Adrenal gland (tissue), 12 donors: Measurements from ENCODE around the gene CHID1. TPM values are rescaled to one million over a fixed set of nuclear protein-coding genes. Genes with fewer than 3 reads are reported as not detected.

Experiments used
- DNase-seq, 7 donors: peaks; one replicate each; pipeline ENCODE4 v3.0.0-alpha.2; 2019 to 2020
- H3K27ac ChIP-seq, 5 donors: fragments of 200-600 bp; sonication (generic) in 4 of 5; 1 replicate in 3 of 5; 2 replicates in 2 of 5; pipeline versions ENCODE4 v1.5.1 to v1.8.0; 2016 to 2020; ENCODE audit warnings: mild to moderate bottlenecking in 1 of 5
- H3K27me3 ChIP-seq: fragments of 200-600 bp; 2 replicates; pipeline ENCODE4 v1.8.0; 2021
- H3K36me3 ChIP-seq, 2 donors: fragments of 200-600 bp; replicated peaks in 1 of 2; 1 replicate in 1 of 2; 2 replicates in 1 of 2; pipeline versions ENCODE4 v1.5.1 to v1.8.0; 2018 to 2022
- H3K4me1 ChIP-seq, 2 donors: fragments of 200-600 bp; replicated peaks in 1 of 2; 1 replicate in 1 of 2; 2 replicates in 1 of 2; pipeline versions ENCODE4 v1.5.1 to v1.8.0; 2018 to 2021
- H3K4me3 ChIP-seq, 4 donors: fragments of 200-600 bp; sonication (generic) in 3 of 4; one replicate each; pipeline ENCODE4 v1.5.1; 2016 to 2018
- H3K9me3 ChIP-seq, 3 donors: fragments of 200-600 bp; sonication (generic) in 1 of 3; replicated peaks in 1 of 3; 1 replicate in 2 of 3; 2 replicates in 1 of 3; pipeline versions ENCODE4 v1.5.1 to v1.8.0; 2016 to 2021
- CTCF ChIP-seq, 6 experiments: fragments of 450-650 bp in 4 of 6; fragments of 200-600 bp in 2 of 6; sonication (generic) in 1 of 6; IDR thresholded peaks; 1 replicate in 5 of 6; 2 replicates in 1 of 6; pipeline versions ENCODE4 v1.5.1 to v1.8.0; 2016 to 2021; ENCODE audit warnings: antibody characterized with exemption in 6 of 6, mild to moderate bottlenecking in 2 of 6, moderate library complexity in 1 of 6
- POLR2A ChIP-seq, 2 donors: fragments of 450-650 bp; IDR thresholded peaks; one replicate each; pipeline ENCODE4 v1.6.1; 2017; ENCODE audit warnings: antibody characterized with exemption in 2 of 2, mild to moderate bottlenecking in 2 of 2, moderate library complexity in 1 of 2
- WGBS, 4 donors: extraction: QIAGEN DNeasy Blood & Tissue Kit in 2 of 4; methylation state at CpG; one replicate each; pipeline versions ENCODE4 v1.1.5 to v1.1.7; 2013 to 2017; 5-methylcytosine and 5-hydroxymethylcytosine counted together
- intact Hi-C, 2 donors: fragments of 100-400 bp; cut with DNase I; formaldehyde crosslinking; loops; one replicate each; pipeline versions ENCODE4 v1.14.1 to v1.15.0; 2022 to 2023
- polyA plus RNA-seq, 3 donors: library from polyadenylated mRNA; stranded (reverse); fragments of 200-250 nt in 2 of 3; fragments of 350-450 nt in 1 of 3; fragmentation: Illumina TruSeq in 1 of 3; extraction: RNeasy Lipid Tissue Mini Kit (QIAGEN cat#74804) in 1 of 3; gene quantifications; one replicate each; pipeline ENCODE4 v1.2.3, GENCODE V29; 2013 to 2014
- total RNA-seq, 9 donors: library from RNA; depleted of rRNA in 4 of 9; stranded (reverse); fragments of >200 nt in 4 of 9; fragments of 120-200 nt in 1 of 9; fragmentation: NEBNext Ultra II Directional in 1 of 9; extraction: Animal tissue kit (Norgen Biotek cat#: 25700) in 1 of 9; gene quantifications; one replicate each; pipeline versions ENCODE4 v1.1.0 to v1.2.4, GENCODE V29; 2013 to 2023
- donor health status: healthy with polysubstance abuse.
- donor health status: Bipolar disorder and iron deficiency.
- donor health status: DM: yes; HTN: yes; CAD: no.
- donor health status: DM: no; HTN: no; CAD: no.
- donor health status: DM: no; HTN: no; CAD: no.
- donor health status: DM: yes; HTN: yes; CAD: no.

The CHID1 gene
- total and polyA plus RNA-seq, 12 donors = 39.2 to 220 (median 96.6) TPM

- H3K4me3 ChIP-seq = peak within 1 kb of the TSS in 2 of 4 donors; percentile 26 to 54
- no peak for DNase-seq
- WGBS, 4 donors = 19 to 47% (median 39%) methylated on average over 4 to 5 of the region's 5 CpGs
- intact Hi-C loops = no loop called here
- H3K36me3 ChIP-seq = peaks cover 0 to 24% of the 10 kb centered on the region in 2 donors
- no peaks in the 10 kb centered on the region for H3K27me3 ChIP-seq
- peaks cover 36 to 62% of the 10 kb centered on the region in 2 donors for H3K4me1 ChIP-seq
- H3K27ac ChIP-seq = peak within 1 kb of the TSS in 4 of 5 donors; percentile 35 to 67 (median 46)
- no peak for TF ChIP-seq CTCF (IDR thresholded peaks at IDR 0.05)
- TF ChIP-seq POLR2A (IDR thresholded peaks at IDR 0.05) = no peak
- no peaks in the 10 kb centered on the region for H3K9me3 ChIP-seq
Observed at GRCh38 chr11:827897-828192, 82.8 kb downstream of the CHID1 start, which contains the start of gene CRACR2B. Gene CRACR2B (plus strand): TSS chr11:827919. CDS start chr11:828608, 689 bp downstream.

GRCh38 chr11:827146-827896 is 83.3 kb downstream of the CHID1 start:
- no peak for DNase-seq
- intact Hi-C loops = no loop called here

GRCh38 chr11:826836-827145 is 83.8 kb downstream of the CHID1 start:
- 5 to 13% (median 6%) methylated on average over 6 to 22 of the region's 22 CpGs for WGBS, 4 donors
- DNase-seq = no peak
- Histone ChIP-seq H3K27ac (peak overlapping the region in 3 of 5 donors; percentile 17 to 67 (median 48)), H3K4me3 (peak overlapping the region in 2 of 4 donors; percentile 26 to 54), H3K4me1 (peaks cover 36 to 64% of the 10 kb centered on the region in 2 donors), H3K27me3 (no peaks in the 10 kb centered on the region), H3K36me3 (peaks cover 0 to 28% of the 10 kb centered on the region in 2 donors), H3K9me3 (no peaks in the 10 kb centered on the region)
- TF ChIP-seq CTCF (IDR thresholded peaks at IDR 0.05) = no peak
- intact Hi-C loops = no loop called here

More at GRCh38 chr11:827146-827896, 83.3 kb downstream of the CHID1 start:
- peaks cover 36 to 64% of the 10 kb centered on the region in 2 donors for H3K4me1 ChIP-seq
- peak overlapping the region in 4 of 5 donors; percentile 17 to 67 (median 46) for H3K27ac ChIP-seq
- H3K4me3 ChIP-seq = peak overlapping the region in 2 of 4 donors; percentile 26 to 54
- H3K9me3 ChIP-seq = no peaks in the 10 kb centered on the region
- WGBS, 4 donors = 3 to 33% (median 8%) methylated on average over 12 to 66 of the region's 66 CpGs
- H3K36me3 ChIP-seq = peaks cover 0 to 28% of the 10 kb centered on the region in 2 donors
- TF ChIP-seq CTCF (IDR thresholded peaks at IDR 0.05) (no peak), POLR2A (IDR thresholded peaks at IDR 0.05) (no peak)
- no peaks in the 10 kb centered on the region for H3K27me3 ChIP-seq

- TF ChIP-seq CTCF (IDR thresholded peaks at IDR 0.05) = no peak
- H3K4me1 ChIP-seq = peaks cover 36 to 65% of the 10 kb centered on the region in 2 donors
- no peaks in the 10 kb centered on the region for H3K9me3 ChIP-seq
- peak overlapping the region in 1 of 4 donors; percentile 54 for H3K4me3 ChIP-seq
- peaks cover 0 to 28% of the 10 kb centered on the region in 2 donors for H3K36me3 ChIP-seq
- no peaks in the 10 kb centered on the region for H3K27me3 ChIP-seq
- 76 to 85% (median 83%) methylated on average over 6 to 9 of the region's 9 CpGs for WGBS, 4 donors
- no peak overlapping the region for H3K27ac ChIP-seq
- intact Hi-C loops = no loop called here
- no peak for DNase-seq
Observed at GRCh38 chr11:826227-826621, 84.4 kb downstream of the CHID1 start.
